ENCODE data around the gene TCEA3. TPM values are rescaled to one million over a fixed set of nuclear protein-coding genes. Genes with fewer than 3 reads are reported as not detected.

TCEA3 gene
- total RNA-seq, result 4.8 and 5.9 TPM in 2 replicates

DNA sequence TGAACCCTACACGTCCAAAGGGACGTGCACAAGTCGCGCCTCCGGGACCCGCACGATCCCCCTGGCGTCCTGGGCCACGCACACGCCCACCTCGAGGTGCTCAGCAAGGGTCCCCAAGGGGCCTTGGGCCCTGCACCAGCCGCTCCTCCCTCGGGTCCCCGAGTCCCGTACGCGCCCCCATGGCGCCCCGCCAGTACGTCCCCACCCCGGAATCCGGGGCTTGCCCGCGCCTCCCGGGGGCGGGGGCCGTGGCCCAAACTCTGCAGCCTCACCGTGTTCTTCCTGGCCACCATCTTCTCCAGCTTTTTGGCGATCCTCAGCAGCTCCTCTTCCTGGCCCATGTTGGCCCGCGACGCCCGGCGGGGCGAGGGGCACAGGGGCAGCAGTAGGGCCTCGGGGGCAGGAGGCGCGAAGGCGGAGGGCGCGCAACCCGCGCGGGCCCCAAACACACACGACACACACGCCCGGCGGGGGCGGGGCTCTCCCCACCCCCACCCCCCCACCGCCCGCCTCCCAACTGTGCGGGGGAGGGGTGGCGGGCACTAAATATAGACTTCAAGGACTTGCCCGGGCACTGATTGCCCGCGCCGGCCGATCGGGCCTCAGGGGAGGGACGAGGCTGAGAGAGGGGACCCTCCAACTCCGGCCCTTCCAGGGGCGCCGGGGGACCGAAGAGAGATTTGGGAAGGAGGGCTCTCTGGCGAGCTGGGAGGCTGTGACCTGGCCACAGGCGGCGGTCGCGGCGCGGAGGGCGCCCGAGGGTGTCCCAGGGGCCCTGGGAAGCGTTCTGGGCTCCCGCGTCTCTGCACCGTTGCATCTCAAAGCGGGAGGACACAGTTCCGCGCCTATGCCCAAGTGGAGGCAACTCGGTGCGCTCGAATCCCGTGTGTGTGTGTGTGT, at the start of gene TCEA3:
Gene TCEA3, minus strand, starts transcription at position 456 of the 900 bp plus-strand sequence. Its CDS starts 115 bp downstream, at position 341.

DNA sequence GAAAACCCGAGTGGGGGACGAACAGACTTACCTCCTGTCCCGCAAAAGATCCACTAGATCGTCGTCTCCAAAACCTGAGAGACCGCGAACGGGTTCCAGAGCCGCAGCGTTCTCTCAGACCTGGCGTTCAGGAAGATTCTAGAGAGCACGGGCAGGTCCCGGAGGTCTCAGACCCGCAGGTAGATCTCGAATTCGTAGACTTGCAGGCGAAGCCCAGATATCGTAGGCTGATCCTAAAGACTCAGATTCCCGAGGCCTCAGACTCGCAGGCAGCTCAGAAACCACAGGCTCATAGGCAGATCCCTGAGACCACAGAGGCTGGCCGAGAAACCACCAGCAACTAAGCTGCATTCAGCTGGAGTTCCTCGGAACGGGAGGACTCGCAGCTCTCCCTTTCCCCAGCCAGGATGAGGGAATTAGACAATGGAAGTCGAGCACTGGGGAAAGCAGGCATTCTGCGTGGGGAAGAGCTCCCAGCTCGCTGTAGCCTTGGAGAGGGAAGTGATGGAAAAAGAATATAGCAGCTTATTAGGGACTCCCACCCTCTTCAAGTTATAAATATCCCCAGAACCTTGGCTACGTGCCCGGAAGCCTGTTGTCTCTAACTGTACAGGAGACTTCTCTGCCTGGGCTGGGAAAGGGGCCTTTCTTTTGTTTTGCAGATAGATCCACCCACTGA, 55.1 kb downstream of the TCEA3 start, which contains the start of gene ZNF436:
Gene ZNF436, minus strand, starts transcription at position 502 of the 679 bp plus-strand sequence. CDS start 1,831 bp downstream, outside the sequence.

DNA sequence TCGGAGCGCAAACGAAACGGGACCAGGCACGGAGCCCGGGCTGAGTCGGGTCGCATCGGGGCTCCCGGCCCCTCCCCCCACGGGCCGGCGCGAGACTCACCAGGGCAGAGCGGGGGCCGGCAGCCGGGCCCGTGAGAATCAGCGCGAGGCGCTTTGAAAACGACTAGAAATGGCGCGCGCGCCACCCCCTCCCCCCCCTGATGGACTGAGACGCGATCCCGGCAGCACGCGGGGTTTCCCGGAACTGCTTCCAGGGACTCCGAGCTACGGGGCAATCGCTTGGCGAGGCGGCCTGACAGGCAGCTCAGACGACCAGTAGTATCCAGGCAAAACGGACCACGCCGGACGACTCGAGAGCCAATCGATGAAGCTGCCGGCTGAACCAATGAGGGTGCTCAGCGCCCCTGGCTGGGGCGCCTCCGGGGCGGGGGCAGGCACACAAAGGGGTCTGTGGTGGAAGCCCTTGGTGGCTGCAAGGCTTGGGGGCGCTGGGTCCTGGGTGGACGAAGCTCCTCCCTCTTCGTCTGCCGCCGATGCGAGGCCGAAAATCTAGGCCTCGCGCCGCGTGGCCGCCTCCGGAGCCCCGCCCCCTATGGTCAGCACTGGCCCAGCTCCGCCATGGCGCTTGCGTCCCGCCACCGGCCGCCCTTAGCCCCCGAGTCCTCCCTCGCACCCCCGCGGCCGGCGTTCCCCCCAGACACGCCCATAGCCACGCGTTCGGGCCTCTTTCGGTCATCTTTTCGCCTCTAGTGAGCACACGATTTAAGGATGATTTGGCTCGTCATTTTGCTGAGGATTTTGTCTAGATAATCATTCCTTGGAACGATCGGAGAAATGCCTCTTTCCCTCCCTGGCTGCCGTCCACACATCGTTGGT, 80.2 kb downstream of the TCEA3 start, which contains the start of gene HNRNPR:
Gene HNRNPR, minus strand, starts transcription at position 174 of the 876 bp plus-strand sequence. CDS start 3,276 bp downstream, outside the sequence.

Other genes with a start within 250 kb of the TCEA3 start
- gene HTR1D, start 207.2 kb downstream of the TCEA3 start, total RNA-seq, result not detected in 2 replicates
- 67.9 and 88.1 TPM in 2 replicates for gene HNRNPR, start 80.5 kb downstream of the TCEA3 start, total RNA-seq
- 5.1 and 5.7 TPM in 2 replicates for gene ZNF436, start 54.9 kb downstream of the TCEA3 start, total RNA-seq
- 25.6 TPM in 2 replicates for gene ASAP3, start 59.4 kb upstream of the TCEA3 start, total RNA-seq
- 3.3 and 3.7 TPM in 2 replicates for gene E2F2, start 106.5 kb upstream of the TCEA3 start, total RNA-seq
- 131 and 139 TPM in 2 replicates for gene ID3, start 134.8 kb upstream of the TCEA3 start, total RNA-seq